ENCODE data around the gene PCARE. TPM values are rescaled to one million over a fixed set of nuclear protein-coding genes. Genes with fewer than 3 reads are reported as not detected.

Gene PCARE
- total RNA-seq, 1 experiment from 2014 or later = not detected

- TF ChIP-seq MXD4 (CRISPR knock-in tag; IDR thresholded peaks at IDR 0.05; ENCODE audit: borderline replicate concordance) = no peak
- TF ChIP-seq NFATC4 (CRISPR knock-in tag; IDR thresholded peaks at IDR 0.05) = no peak
- TF ChIP-seq, protein P1, sequence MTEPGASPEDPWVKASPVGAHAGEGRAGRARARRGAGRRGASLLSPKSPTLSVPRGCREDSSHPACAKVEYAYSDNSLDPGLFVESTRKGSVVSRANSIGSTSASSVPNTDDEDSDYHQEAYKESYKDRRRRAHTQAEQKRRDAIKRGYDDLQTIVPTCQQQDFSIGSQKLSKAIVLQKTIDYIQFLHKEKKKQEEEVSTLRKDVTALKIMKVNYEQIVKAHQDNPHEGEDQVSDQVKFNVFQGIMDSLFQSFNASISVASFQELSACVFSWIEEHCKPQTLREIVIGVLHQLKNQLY (CRISPR knock-in tag; IDR thresholded peaks at IDR 0.05) = no peak
- no peak for TF ChIP-seq NR2C2 (CRISPR knock-in tag; IDR thresholded peaks at IDR 0.05)
- TF ChIP-seq JAZF1 (CRISPR knock-in tag; IDR thresholded peaks at IDR 0.05) = no peak
- TF ChIP-seq ZNF263 (CRISPR knock-in tag; IDR thresholded peaks at IDR 0.05; ENCODE audit: low read depth) = no peak
- TF ChIP-seq FOXP1 (CRISPR knock-in tag; IDR thresholded peaks at IDR 0.05; ENCODE audit: borderline replicate concordance) = no peak
- TF ChIP-seq RELA (CRISPR knock-in tag; IDR thresholded peaks at IDR 0.05; ENCODE audit: borderline replicate concordance) = no peak
- Mint-ChIP-seq H3K9me3 (no peaks in the 10 kb centered on the region), H3K27me3 (ENCODE audit: low read depth) (no peaks in the 10 kb centered on the region), H3K36me3 (no peaks in the 10 kb centered on the region), H3K27ac (no peak overlapping the region), H3K4me3 (no peak overlapping the region), H3K4me1 (peaks cover 3% of the 10 kb centered on the region; the same call in 1 of the 2 replicates)
- DNase-seq (ENCODE audit: low spot score) = no peak
- ChIA-PET POLR2A (interaction anchor here (0.6 kb wide), 1 partner anchor 1206 kb away, joined by 8 read pairs; no protein-coding TSS in a partner anchor), CTCF (no interaction called here)
- ATAC-seq = no peak
These were observed 49.4 kb downstream of the PCARE start for GRCh38 chr2:29024882-29025430.

DNA sequence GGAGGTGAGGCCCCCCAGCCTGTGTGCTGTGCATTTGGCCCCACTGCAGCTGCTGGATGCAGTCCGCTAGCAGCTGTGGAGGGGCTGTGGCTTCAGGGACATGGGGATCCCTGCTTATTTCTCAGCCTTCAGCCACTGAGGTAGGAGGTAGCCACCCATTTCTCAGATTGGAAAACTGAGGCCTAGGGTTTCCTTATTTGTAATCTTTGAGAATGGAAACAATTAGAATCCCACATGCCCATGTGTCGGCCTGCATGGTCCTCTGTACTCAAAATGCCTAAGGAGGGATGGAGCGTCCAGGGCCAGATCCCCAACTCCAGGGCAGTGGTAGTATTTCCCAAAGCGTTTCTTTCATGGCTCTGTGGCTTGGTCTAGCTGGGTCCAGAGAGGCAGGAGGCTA lies 51.1 kb downstream of the PCARE start:
- H3K9me3 Mint-ChIP-seq = no peaks in the 10 kb centered on the region
- no peak for ATAC-seq

More for the DNA sequence above, 51.1 kb downstream of the PCARE start:
- no peak for DNase-seq (ENCODE audit: low spot score)
- CTCF ChIA-PET = interaction anchor here (0.5 kb wide), 1 partner anchor 199 kb away, joined by 3 read pairs; no protein-coding TSS in a partner anchor
- Mint-ChIP-seq H3K4me3 (no peak overlapping the region), H3K36me3 (no peaks in the 10 kb centered on the region), H3K27ac (no peak overlapping the region), H3K27me3 (ENCODE audit: low read depth) (no peaks in the 10 kb centered on the region), H3K4me1 (peaks cover 3% of the 10 kb centered on the region; the same call in 1 of the 2 replicates)
- TF ChIP-seq ZNF416 (CRISPR knock-in tag; IDR thresholded peaks at IDR 0.05) = no peak
- TF ChIP-seq SMAD3 (CRISPR knock-in tag; IDR thresholded peaks at IDR 0.05; ENCODE audit: borderline replicate concordance) = no peak
- TF ChIP-seq ZNF121 (CRISPR knock-in tag; IDR thresholded peaks at IDR 0.05) = no peak
- no peak for TF ChIP-seq TCF7 (CRISPR knock-in tag; IDR thresholded peaks at IDR 0.05; ENCODE audit: low read depth)
- TF ChIP-seq SOX15 (CRISPR knock-in tag; IDR thresholded peaks at IDR 0.05) = no peak
- TF ChIP-seq MXD4 (CRISPR knock-in tag; IDR thresholded peaks at IDR 0.05; ENCODE audit: borderline replicate concordance) = no peak
- TF ChIP-seq ZNF281 (CRISPR knock-in tag; IDR thresholded peaks at IDR 0.05) = no peak
- no peak for TF ChIP-seq ZBTB21 (CRISPR knock-in tag; IDR thresholded peaks at IDR 0.05; ENCODE audit: borderline replicate concordance)
- no peak for TF ChIP-seq TEAD1 (CRISPR knock-in tag; IDR thresholded peaks at IDR 0.05)
- TF ChIP-seq, protein P2, sequence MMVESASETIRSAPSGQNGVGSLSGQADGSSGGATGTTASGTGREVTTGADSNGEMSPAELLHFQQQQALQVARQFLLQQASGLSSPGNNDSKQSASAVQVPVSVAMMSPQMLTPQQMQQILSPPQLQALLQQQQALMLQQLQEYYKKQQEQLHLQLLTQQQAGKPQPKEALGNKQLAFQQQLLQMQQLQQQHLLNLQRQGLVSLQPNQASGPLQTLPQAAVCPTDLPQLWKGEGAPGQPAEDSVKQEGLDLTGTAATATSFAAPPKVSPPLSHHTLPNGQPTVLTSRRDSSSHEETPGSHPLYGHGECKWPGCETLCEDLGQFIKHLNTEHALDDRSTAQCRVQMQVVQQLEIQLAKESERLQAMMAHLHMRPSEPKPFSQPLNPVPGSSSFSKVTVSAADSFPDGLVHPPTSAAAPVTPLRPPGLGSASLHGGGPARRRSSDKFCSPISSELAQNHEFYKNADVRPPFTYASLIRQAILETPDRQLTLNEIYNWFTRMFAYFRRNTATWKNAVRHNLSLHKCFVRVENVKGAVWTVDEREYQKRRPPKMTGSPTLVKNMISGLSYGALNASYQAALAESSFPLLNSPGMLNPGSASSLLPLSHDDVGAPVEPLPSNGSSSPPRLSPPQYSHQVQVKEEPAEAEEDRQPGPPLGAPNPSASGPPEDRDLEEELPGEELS (CRISPR knock-in tag; IDR thresholded peaks at IDR 0.05) = no peak
- TF ChIP-seq ATF1 (CRISPR knock-in tag; IDR thresholded peaks at IDR 0.05) = no peak
- no peak for TF ChIP-seq TEAD4 (CRISPR knock-in tag; IDR thresholded peaks at IDR 0.05)
- TF ChIP-seq, protein P3, sequence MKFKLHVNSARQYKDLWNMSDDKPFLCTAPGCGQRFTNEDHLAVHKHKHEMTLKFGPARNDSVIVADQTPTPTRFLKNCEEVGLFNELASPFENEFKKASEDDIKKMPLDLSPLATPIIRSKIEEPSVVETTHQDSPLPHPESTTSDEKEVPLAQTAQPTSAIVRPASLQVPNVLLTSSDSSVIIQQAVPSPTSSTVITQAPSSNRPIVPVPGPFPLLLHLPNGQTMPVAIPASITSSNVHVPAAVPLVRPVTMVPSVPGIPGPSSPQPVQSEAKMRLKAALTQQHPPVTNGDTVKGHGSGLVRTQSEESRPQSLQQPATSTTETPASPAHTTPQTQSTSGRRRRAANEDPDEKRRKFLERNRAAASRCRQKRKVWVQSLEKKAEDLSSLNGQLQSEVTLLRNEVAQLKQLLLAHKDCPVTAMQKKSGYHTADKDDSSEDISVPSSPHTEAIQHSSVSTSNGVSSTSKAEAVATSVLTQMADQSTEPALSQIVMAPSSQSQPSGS (CRISPR knock-in tag; IDR thresholded peaks at IDR 0.05; ENCODE audit: borderline replicate concordance, low read depth) = no peak
- no peak for TF ChIP-seq ESRRA (CRISPR knock-in tag; IDR thresholded peaks at IDR 0.05; ENCODE audit: borderline replicate concordance)
- no peak for TF ChIP-seq CTCF (IDR thresholded peaks at IDR 0.05)
- TF ChIP-seq HMGA2 (CRISPR knock-in tag; IDR thresholded peaks at IDR 0.05) = no peak
- no peak for TF ChIP-seq RORB (CRISPR knock-in tag; IDR thresholded peaks at IDR 0.05)
- no peak for TF ChIP-seq ZSCAN18 (CRISPR knock-in tag; IDR thresholded peaks at IDR 0.05)
- POLR2A ChIA-PET = no interaction called here
